GM18511 (cell line): Measurements from ENCODE around the gene COL6A3.

Experiments used
- ATAC-seq: cut with Tn5 transposase; IDR thresholded peaks from one replicate; pipeline ENCODE4 v1.9.1; 2021; ENCODE audit warnings: mild to moderate bottlenecking, moderate library complexity; ENCODE audit not compliant: unreplicated experiment

COL6A3 gene

DNA sequence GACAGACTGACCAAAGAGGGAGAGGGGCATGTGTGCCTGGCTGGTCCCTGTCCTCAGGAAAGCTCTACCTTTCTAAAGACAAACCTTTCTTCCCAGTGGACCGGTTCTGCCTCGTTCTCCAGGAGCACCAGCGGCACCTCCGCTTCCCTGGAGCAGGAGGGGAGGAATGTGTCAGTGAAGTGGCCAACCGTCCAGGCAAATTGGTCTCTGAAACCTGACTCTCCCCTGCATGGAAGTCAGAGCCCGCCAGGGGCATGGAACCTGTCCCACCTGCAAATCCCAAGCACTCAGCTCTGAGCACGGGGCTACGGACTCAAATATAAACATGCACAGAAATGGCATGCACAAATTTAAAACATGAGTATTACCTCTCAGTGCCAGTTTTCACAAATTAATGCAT is 62.9 kb downstream of the COL6A3 start:
- no peak for ATAC-seq

DNA sequence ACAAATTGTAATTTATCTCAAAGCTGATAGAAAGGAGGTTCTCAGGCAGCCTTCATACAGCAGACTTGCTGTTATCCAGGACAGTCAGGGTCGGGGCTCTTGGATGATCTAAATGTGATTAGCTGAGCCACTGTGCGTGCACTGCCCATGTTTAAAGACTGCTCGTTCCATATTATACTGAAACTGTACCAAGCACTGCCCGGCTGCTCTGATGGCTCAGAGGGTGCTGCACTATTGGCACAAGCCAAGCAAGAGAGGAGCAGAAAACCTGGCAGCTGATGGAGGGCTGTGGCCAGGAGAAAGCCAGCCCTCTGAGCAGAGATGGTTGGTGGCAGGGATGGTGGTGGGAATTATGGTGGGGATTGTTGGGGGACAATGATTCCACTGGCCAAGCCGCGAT is 63.4 kb downstream of the COL6A3 start:
- ATAC-seq = no peak

DNA sequence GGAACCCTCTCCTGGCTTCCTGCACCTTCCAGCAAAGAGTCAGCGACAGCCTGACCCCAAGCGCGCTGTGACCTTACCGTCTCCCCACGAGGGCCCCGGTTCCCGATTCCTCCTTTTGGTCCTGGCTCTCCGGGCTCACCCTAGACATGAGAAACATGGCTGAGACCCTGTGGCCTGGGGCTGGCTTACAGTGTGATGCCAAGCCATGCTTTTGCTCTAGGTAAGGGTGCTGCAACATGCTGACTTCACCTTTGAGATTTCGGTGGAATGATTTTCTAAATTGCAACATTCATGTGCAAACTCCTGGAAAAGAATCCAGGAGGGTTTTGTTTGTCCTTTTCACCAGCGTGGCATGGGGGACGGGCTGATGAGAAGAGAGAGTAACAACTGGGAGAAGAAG is 63.9 kb downstream of the COL6A3 start:
- ATAC-seq = no peak

DNA sequence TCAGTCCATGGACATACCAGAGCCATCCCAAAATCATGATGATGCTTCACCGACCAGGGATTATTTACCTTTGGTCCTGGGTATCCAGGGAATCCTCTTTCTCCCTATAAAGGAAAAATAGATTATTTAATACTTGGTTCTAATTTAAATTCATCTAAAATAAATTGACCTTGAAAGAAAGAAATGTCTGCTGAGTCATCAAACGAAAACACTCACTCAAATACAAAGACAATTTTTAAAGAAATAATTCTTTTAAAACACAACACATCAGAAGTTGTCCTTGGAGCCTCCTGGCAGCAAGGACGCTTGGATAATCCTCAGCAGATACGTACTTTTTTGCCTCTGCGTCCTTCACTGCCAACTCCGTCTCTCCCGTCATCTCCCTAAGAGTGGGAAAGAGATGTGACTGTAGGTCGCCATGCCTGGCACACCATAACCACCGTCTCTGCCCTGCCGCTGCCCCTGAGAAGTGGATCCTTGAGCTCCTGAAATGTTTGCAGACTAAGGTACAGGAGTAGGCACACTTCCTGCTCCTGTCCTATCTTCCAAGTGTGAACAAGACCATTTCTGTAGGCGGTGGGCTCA is 65.6 kb downstream of the COL6A3 start:
- ATAC-seq = no peak

DNA sequence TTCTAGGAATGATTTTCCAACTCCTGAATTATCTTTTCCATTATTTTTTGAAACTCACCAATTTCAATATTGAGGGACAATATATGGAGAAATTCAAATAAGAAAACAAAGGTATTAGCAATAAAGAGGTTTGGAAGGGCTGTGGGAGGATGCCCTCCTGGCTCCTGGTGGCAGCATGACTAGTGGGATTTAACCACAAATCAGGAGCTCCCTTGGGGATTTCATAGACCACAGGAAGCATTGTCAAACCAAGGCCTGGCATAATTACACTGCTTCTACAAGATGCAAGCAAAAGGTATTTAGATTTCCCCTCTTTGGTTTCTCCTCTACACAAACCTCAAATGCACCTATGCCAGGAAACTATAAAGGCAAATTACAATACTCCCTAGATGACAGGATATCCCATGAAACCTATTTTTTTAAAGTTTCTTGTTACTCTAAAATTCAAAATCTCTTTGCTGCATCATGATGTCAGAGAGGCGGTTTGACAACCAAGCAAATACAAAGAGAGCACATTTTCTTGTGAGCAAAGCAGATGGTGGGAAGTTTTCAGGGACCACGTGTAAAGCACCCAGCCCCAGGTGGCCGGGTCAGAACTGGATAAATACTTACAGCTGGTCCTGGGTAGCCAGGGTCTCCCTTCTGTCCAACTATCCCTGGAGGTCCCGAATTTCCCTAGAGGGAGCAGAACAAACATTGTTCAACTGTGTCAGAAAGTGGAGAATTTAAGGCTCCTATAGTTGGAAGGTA is 67.9 kb downstream of the COL6A3 start:
- no peak for ATAC-seq

DNA sequence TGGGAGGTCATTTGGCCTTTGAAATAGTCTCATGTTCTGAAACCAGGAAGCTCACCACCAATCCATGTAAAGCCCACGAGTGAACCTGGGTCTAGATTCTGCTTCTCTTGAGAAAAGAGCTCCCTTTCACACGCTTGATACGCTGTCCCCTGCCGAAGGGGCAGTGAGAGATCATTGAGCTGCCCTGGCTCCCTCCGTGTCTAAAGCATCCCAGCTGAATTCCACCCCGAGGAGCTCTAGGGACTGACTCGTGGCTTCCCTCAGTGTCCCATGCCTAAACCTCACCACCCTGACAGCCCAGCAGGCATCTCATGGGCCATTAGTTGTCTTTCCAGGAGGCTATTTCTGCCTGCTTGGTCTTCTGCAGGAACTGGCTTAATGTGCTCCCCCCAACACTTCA is 68.6 kb downstream of the COL6A3 start:
- no peak for ATAC-seq

DNA sequence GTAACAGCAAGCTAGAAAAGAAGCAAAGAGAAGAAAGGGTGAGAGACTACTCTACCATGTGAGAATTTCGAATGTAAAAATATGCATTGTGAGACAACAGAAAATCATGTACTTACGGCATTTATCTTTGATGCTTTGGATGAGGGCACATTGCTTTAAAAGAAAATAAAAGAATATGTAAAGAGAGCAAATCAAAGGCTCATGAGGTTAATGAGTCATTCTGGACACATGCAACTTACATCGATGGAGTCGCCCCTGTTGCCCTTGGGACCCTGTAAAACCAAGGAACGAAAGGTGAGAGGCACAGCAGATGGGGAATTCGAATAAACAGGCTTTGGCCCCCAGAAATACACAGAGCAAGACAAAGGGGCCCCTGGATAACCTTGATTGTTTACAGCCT is 69.0 kb downstream of the COL6A3 start:
- no peak for ATAC-seq

DNA sequence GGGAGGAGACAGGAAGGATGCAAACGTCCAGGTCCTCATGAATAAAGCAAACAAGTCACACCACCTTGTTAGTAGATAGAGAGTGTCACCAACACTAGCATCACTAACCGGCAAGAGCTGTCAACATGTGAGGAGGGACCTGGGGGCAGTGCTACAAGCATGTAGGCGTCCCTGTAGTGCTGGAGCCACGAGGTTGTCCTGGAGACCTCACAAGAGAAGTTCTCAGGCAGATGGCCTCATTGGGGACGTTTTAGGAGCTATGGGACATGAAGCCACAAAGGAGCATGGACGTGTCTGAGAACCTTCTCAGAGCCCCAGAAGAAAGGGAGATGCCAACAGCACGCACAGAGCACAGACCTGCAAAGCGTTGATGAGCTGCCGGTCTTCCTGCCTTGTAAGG is 70.0 kb downstream of the COL6A3 start:
- ATAC-seq = no peak

DNA sequence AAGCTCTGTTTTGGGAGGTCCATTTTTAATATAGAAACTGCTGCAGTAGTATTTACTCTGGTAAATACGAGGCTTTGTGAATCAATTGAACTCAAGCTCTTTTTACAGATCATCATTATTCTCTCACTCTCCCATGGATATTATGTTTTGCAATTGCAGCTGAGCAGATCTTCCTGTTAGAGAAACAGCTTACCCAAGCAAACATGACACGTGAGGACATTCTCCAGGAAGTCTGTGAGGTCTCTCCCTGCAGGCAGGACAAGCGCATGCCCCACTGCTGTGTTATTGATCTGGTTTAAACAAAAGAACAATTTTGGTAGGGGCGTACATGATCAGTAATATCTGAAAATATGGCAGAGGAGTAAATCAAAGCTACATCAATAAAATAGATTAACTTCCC is 72.1 kb downstream of the COL6A3 start:
- ATAC-seq = no peak

DNA sequence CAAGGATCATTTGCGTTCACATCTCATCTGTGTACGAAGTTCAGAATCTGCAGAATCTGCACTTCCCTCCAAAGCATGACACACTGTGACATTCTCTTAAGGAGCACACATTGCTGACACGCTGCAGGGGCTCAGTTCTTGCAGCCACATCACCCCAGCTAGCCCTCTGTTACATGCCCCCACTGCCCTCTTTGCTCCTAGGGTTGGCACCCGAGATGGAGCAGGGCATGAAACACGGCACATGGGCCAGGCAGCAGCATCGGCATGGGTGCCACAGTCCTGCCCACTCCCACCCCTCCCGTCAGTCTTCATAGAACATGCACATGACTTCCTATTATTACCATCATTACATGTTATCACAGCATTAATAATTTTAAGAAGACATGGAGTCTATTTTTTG is 76.4 kb downstream of the COL6A3 start:
- ATAC-seq = no peak

DNA sequence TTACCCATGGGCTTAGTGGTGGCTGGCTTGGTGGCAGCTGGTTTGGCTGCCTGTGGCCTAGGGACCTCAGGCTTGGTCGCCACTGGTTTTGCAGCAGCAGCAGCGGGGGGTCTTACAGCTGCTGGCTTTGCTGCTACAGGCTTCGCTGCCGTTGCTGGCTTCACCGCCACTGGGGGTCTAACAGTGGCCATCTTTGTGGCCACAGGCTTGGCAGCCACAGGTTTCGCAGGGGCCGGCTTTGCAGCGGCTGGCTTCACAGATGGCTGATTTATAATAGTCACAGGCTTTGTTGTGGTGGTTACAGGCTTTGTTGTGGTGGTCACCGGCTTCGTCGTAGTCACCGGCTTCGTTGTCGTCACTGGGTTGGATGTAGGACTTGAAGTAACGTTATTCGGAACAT is 77.8 kb downstream of the COL6A3 start:
- ATAC-seq = no peak

DNA sequence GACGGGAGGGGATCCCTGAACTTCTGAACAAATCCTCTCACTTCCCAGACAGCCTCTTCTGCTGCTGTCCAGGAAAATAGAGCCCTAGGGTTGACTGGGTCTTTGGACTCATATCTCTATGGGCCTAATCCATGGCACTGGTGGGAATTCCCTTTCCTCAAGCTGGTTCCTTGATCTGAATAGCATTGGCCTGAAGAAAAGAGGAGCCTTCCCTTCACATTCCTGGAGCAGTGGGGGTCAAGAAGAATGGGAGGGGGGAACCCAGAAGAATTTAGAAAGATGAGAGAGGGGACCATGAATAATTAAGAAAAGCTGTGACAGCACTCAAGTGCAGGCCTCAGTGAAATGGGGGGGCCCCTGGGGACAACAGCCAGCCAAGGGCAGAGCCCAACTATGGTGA is 80.2 kb downstream of the COL6A3 start:
- ATAC-seq = no peak

DNA sequence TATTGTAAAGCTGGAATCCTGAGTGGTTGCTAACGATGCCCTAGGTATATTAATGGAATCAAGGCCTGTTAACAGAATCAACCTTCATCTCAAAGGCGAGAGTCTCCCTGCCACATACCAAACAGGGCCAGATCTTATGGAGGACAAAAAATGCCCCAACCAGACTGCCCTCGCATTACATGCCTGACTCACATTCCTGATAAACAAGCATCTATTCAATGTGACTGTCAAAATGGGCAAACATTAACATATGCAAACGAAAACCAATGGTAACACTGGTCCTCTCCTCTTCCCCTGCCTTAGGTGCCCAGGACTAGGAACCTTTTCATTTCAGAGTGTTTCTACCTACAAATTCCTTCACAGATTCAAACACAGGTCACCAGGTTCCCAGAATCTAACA is 83.4 kb downstream of the COL6A3 start:
- ATAC-seq = no peak

DNA sequence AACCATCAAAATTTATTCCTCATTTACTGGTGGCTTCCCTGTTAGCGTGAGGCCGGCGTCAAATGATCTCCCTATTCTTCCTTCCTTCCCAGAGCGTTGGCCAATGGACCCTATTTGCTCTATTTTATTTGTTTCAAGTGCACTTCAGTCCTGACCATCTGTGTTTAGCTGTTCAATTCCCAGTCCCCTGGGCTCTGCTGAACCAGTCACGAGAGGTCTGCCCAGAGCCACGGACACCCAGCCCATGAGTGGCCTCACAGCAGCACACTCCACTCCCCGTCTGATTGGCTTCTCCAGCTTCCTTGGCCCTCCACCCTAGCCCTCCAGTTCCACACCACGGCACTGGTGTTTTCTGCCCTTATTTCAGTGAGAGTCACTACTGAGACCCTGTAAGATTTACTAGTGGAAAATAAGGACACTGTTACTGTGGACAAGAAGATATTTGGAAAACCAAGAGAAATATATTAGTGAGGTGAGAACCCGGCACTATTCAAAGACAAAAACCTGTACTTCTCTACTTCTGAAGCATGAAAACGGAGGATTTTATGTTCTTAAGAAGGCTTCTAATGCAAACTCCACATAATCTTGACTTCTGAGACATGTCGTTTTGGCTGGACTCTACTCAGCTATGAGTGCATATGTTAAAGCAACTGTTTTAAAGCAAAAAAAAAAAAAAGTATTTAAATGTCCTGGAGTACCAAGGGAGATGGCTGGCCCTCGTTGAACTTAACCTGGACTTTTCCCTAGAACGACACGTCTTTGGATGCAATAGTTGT is 86.6 kb downstream of the COL6A3 start:
- no peak for ATAC-seq

DNA sequence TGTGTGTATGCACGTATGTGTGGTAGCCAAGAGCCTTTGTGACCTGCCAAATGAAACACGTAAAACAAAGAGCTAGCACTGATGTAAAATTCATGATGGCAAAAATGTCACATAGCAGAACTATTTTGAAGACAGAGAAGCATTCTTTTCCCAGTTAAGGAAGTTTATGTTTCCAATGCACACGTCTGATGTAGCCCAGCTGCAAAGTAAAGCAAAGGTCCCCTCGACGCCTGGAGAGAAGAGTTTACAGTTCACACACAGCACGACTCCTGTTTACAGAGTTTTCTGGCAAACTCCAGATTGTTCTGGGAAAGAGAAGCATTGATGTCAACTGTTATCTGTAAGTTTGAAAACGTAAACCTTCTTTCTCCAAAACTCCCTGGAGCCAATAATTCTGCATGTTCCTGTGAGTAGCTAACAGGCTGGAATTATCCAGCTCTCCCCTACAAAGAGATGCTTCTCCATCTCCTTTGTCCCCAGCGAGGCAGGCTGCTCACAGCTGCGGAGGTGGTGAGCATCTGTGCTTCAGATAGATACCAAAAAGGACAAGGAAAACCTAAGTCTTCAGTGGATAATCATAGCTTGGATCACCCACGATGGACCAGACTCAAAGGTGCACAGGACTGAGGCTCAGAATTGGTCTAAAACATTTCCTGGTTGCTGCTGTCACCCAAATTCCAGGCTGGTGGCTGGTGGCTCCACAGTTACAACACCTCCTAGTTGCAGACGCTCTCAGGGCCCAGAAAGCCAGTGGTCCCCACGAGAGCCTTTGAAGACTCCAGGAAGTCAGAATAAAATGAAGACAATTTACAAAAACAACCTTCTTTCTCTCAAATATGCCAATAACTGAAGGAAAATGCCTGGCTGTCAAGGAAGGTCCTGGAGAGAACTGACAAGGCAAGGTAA is 87.4 kb downstream of the COL6A3 start:
- no peak for ATAC-seq

DNA sequence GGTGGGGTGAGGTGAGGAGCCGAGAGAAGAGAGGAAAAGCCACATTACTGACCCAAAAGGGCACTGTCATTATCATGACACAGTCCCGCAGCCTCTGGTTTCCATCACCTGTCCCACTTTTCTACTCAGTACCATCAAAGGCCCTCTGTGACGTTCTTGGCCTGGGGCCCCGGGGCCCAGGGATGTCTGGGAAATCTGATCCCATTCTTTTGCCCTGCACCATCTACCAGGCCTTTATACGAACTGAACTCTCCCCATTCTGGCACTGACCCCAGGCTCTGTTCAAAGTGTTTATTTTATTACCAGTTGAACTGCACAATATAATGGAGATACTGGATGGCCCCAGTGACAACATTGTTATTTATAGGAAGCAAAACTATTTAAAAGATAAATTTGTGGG is 89.1 kb downstream of the COL6A3 start:
- ATAC-seq = no peak

DNA sequence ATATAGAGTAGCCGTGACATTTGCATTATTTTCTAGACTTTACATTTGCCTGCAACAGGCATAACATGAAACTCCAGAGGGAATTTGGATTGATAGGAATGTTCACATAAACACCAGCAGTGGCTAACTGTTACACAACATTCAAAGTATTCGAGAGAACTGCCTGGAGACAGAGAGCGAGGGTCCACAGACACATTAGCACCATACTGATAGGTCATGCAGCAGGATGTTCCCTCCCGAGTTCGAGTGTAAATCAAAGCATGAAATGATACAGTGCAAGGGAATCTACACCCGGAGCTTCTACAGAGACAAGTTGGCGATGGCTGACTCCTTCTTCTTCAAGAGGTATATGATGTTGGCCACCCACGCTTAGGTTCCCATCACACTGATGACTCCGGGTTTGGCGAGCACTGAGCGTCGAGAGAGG is 89.5 kb downstream of the COL6A3 start:
- no peak for ATAC-seq

DNA sequence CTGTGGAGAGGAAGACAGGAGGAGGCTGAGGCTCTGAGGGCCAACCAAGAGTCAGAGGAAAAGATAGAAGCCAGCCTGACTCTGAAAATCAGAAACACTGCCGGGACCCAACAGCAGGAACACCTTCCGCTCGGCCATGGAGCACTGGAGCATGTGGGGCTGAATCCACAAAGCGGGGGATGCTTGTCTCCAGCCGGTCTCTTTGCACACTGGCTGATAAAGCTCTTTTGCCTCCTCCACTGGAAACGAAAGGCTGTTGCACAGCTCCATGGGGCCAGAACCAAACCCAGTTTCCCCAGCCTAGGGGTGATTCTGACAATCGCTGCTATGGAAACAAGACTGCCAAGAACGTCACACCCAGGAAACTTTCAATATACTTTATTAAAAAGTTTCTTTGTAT is 90.3 kb downstream of the COL6A3 start:
- no peak for ATAC-seq

DNA sequence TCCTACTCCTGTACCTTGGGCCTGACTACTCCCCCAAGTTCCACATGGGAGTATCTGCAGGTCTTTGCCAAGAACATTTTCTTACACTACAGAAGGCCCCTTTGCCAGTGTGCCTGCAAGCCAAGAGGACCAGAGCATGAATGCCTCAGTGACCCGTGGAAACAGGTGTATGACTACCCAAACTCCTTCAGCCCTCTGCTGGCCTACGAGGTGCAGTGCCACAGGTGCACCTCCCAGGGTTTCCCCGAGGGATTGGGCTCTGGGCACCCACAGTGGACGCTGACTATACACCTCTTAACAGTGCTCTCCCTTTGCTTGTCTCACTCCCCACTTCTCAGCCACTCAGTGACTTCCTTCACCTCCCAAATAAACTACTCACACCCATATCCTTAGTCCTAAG is 91.4 kb downstream of the COL6A3 start:
- no peak for ATAC-seq

DNA sequence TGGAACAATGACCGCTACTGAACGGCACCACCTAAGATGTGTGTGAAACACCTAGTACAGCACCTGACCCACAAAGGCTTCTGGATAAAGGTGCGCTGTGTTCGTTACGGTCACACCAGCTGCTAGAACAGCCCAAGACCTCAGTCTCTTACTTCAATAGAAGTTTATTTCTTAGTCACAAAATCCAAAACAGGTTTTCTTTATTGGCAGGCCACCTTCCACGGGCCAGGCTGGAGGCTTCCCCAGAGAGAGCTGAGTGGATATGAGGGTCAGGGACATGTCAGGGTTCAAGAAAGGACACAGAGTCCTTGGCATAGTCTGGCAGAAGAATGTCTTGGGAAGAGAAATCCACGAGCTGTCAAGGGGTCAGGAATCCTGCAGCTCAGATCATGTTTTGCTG is 92.2 kb downstream of the COL6A3 start:
- ATAC-seq = no peak
